HG02642 (cell line): ENCODE data around the gene ATP7B.
A peak's percentile ranks its signal among the peaks of the same experiment; 100 is the strongest.
"Not testable (repeated sequence)": the region's sequence is repeated elsewhere in the genome, so short reads cannot be mapped to it uniquely, and the experiment has no call there.

Source experiments
- ATAC-seq: cut with Tn5 transposase; IDR thresholded peaks from one replicate; pipeline ENCODE4 v1.9.1; 2021; ENCODE audit warnings: mild to moderate bottlenecking; ENCODE audit not compliant: unreplicated experiment, poor library complexity

ATP7B gene

DNA sequence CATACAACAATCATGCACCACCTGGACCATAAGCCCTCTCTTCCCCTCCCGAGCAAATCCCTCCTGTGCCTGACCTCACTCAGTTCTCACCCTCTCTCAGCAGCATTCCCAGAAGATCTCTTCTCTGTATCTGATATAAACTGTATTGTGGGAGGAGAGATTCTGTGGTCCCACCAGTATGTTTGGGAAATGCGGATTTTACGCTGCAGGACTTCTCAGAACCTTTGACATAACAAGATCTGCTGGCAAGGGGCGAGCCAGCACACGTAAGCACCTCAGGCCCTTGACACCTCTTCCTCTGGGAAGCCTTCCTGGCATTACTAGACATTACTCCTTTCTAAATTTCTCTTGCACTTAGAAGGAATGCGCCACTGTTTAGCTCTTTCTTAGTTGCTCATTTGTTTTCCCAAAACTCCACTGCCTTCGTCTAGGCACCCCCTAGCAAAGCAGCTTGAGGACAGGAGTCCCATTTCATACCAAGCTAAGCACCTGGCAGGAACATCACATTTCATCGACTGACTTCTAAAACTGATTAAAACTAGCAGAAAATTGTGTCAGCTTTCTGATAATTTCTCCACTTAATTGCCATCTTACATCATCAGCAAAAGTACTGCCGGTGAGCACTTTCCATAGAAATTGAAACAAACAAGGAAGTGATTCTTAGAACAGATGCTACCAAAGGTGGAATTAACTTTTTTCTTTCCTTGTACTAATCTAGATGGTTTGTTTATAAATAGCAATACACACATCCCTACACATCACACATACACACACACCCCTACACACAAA is 86.3 kb downstream of the ATP7B start:
- no peak for ATAC-seq

DNA sequence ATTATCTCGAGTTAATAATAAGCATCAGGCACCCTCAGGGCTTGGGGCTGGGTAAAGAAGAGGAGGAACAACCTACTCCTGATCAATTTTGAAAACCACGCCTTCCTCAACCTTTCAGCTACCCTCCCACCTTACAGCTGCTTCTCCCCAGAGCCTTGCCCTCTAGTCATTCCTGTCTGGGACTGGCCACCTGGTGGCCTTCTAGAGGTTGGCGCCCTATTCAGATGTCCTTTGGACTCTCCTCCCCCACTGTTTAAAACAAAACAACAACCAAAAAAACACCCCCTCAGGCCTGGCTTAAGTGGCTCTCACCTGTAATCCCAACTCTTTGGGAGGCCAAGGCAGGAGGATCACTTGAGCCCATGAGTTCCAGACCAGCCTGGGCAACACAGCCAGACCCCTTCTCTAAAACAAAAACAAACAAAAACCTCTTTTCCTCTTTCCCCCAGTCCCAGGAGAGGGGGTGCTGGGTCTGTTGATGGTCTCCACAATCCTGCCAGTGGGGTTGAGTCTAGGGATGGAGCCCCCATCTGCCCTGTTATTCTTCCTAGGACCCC is 87.2 kb downstream of the ATP7B start:
- peak; percentile 66 for ATAC-seq

DNA sequence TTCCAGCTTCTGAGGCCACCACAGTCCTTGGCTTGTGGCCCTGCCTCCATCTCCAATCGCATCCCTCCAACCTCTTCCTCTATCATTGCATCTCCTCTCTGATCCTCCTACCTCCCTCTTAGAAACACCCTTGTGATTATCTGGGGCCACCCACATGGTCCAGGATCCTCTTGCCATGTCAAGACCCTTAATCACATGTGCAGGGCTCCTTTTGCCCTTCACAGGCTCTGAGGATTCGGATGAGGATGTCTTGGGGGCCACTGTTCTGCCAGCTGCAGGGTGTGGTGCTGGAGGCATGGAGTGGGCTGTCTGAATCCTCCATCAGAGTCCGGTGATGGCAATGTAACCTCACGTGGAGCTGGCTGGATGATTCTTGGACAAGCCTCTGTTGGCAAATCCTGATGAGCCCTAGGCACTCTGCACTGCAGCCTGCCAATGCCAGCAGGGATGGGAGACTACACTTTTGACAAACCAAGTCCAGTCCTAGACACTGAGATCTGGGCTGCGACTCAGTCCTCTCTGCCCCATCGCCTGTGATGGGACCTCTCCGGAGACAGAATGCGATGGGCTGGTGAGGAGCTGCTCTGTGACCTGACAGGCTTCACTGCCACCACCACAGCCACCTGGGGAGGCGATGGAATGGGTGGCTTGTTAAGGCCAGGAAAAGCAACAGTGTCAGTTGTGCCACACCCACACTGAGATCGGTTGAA is 88.3 kb downstream of the ATP7B start:
- ATAC-seq = no peak

DNA sequence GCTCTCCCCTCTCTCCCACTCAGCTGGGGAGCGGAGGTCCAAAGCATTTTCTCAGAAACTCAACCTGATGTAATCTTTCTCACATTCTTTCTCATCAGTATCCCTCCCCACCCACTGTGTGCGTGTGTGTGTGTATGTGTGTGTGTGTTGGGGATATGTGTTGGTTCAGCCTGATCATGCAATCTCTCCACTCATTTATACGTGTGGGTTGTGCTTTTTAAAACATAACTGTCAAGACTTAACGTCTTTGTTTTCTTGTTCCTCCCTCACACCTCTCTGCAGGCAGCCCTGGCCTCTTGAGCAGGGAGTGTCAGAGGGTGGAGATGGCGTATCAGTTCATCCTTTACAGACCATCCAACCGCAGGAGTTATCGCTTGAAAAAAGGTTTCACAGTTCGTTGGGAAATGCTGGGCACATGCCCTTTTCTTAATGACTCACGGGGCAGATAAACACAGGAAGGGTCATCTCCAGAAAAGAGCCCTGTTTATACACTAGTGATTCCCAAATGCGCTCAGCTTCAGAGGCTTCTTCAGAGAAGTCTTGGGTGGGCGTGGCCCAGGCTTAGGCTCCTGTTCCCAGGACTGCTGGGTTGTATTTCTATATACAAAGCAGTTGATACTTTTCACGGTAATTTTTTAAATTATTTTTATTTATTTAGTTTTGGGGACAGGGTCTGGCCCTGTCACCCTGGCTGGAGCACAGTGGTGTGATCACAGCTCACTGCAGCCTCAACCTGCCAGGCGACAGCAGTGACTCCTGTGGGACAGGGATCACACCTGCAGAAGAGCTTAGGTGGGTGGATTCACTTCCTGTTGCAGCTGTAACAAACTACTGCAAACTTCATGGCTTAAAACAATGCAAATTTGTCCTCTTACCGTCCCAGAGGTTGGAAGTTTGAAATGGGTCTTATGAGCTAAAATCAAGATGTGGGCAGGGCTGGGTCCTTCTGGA is 89.2 kb downstream of the ATP7B start:
- no peak for ATAC-seq

DNA sequence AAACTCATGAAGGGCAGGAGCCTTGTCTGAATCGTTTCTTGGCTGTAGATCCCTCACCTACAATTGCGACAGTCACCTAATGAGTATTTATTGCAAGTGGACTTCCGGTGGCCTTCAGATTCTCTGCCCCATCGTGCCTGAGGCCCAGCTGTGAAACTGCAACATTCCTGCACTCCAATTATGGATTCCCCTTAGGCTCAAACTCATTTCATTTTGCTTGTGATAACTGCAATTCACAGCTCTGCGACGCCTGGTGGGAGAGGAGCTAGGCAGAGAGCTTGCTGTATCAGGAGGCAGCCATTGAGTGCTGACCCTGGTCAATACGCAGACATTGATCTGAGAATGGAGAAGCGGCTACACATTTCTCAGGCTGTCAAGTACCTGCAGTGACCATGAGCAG is 90.5 kb downstream of the ATP7B start:
- ATAC-seq = no peak

DNA sequence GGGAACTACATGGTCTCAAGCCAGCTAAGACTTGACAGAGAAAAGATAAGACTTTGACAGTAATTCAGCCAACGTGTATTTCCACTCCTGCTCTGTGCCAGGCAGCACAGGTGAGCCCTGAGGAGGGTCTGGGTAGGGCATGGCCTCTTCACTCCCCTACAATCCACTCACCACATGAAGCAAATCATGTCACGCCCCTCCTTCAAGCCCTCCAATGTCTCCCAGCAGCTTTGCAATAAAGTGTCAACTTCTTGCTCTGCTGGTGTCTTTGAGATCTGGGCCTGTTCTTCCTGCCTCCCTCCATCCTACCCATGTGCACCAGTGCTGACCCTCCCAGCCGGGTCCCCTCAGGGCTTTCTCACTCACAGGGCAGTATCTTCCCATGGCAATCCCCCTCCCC is 91.0 kb downstream of the ATP7B start:
- no peak for ATAC-seq

DNA sequence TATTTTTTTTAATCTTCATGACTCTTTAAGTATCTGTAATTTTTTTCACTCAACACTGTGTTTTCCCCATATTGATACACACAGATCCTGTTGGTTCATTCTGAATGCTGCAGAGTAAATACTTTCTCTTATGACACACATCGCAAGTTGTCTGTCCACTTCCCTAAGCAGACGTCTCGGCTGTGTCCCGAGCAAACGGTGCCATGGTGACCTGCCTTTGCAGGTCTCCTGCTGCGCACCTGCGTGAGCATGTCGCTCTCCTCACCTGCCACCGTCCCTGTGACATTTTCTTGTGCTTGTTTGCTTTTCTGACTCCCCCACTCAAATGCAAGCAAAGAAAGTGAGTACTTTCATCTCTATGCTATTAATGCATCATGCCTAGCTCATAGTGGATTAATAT is 91.7 kb downstream of the ATP7B start:
- ATAC-seq = no peak

DNA sequence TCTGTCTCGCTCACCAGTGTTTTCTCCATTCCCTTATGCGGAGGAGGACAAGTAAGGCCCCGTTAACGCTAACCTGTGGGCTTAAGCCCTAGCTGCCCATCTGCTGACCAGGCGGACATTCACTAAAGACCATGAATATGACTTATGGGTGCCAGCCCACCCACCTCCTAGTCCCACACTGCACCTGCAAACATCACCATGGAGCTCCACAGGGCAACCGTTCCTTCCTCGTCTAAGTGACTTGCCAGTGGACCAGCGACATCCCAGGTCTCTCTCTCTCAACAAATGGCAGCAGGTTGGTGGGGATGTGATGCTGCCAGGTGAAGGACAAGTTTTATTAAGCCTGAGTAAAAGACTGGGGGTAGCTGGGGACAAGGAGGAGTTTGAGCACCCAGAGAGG is 94.3 kb downstream of the ATP7B start:
- ATAC-seq = no peak

DNA sequence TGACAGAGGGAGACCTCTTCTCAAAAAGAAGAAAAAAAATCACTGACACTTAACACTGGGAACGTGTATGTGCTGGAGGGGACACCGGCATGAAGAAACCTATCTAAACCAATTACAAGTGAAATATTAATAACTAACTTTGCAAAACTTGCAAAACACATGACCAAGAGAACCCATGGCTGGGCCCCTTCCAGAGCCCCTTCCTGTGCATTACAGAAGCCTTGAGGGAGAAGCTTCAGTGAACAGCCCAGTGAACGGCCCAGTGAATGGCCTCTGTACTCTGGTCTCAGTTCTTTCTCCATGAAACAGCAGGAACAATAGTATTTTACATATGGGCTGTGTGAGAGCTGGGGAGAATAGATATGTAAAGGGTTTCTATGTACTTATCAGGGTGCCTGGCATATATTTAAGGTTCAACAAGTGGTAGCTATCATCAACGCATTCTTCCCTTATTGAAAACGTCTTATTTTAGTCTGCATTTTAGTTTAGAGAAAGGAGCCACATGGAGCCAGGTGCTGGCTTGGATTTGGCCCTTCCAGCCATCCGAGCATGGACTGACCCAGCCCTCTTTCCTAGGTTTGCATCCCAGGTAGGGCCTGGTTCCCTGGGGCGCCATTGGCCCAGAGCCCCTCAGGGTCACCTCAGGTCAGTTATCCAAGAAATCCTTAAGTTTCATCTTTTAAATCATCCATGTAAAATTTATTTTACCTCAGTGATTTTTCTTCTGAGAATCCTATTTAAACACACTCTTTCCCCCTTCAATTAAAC is 95.0 kb downstream of the ATP7B start:
- ATAC-seq = no peak

DNA sequence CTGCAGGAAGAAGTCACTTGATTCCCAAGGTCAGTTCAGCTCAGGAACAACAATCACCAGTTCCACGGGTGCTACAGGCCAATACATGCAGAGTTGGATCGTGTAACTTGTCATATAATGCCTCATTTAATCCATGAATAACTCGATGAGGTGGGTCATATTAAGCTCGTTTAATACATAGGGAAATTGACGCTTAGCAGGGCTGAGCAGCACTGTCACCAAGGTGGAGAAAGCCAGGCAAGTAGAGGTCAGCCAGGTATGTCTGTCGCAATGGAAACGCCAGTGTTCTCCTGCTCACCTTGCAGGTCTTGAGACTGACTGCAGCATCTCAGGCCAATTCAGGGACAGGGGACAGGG is 97.1 kb downstream of the ATP7B start:
- no peak for ATAC-seq

DNA sequence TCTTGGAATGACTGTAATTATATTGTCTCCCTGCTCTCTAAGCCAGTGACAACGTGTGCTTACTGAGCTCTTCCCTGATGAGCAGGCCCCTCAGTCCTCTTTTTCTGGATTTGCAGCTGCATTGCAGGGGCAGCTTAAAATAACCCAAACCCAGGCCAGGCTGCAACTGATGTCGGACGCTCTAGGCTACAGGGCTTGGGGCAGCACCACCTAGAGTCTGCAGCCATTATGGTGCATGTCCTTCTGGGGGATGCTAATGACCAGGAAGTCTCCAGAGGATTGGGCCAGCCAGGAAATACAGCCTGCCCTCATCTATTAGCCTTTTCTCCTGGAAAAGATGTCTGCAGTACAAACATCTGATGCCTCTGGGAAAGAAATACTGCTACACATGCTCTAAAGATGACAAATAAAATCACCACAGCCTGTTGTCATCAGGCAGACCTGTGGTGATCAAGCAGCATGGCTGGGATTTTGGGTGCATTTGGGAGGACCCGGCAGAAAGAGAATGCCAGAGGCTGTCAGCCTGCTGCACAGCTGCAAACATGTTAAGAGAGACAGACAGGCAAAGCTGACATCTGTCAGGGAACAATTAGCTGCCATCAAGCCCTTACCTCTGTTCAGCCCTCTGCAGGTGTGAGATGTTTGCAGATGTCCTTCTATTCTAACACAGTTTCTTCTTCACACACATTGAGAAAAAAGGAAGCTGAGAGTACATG is 97.7 kb downstream of the ATP7B start:
- ATAC-seq = no peak

DNA sequence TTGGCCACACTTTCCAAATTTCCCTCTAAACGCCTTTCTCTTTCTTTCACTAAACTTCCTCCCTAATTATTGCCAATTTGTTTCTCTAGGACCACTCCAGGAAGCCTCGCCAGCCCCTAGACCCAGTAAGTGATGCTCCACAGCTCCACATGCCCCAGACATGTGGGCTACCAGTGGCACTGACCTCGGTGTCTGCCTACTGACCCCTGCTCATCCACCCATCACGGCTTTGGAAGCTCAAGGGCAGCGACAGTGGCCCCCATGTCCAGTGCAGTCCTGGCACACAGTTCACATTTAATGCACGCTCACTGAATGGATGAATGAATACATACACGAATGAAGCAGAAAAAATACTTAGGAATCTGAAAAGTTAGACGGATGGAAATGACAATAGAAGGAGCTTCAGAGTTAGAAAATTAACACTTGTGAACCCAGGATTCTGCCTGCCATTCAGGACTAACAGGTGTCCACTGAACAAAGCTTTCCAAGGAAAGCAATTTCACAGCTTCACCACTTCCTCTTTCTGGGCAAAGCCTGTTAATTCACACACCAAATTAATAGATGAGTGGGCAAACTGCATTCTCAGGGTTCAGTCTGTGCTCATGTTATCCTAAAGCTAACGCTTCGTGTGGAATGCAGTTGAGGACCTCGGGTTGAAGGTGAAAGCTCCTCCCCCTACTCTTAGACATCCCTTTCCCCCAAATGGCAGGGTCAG is 98.6 kb downstream of the ATP7B start:
- ATAC-seq = no peak

DNA sequence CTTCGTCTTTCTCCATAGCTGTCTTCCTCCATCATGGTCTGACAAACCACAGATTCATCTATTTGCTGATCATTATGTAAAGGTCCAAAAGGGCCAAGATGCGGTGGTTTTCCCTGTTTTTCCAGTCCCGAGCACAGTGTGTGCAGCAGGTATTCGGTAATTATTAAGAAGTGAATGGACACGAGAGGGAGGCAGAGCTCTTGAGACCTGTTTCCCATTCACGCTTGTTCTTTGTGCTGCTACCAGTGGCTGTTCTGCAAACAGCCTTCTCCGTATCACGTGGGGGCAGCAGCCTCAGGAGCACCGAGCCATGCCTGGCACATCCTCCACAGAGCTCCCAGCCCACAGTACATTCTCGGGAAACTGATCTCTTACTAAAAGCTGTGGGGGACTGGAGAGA is 99.2 kb downstream of the ATP7B start:
- no peak for ATAC-seq

DNA sequence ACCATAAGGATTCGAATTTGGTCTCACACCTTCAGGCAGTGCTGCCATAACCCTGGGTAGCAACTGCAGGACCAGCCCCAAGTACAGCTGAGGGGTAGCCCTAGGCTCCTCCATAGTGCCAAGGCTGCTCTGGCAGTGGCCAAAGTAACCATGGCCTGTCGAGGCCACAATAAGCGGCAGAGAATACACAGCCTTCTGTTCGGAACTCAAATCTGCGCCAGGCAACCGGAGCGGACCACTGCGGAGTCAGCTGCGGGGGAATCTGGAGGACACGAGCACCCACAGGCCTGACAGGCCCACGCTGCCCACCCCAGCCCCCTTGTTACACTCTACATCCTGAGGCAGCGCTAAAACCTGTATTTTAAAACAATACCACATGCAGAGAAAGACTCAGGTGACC is 100.7 kb downstream of the ATP7B start:
- ATAC-seq = no peak

DNA sequence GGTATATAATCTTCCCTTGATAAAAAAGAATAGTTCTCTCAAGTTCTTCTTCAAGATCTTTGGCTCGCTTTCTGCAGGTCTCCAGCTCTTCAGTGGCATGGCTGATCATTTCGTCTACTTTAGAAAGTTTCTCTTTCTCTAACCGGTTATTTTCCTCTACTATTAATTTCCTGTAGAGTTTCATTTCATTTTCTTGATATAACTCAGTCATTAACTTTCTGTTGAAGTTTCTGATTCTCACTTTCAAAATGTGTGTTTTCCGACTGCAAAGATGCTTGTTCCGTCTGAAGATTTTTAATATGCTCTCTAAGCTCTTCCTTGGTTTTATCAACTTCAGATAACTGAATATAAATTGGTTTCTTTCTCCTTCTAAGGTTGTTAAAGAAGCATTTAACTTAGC is 102.0 kb downstream of the ATP7B start:
- ATAC-seq = not testable (repeated sequence)

DNA sequence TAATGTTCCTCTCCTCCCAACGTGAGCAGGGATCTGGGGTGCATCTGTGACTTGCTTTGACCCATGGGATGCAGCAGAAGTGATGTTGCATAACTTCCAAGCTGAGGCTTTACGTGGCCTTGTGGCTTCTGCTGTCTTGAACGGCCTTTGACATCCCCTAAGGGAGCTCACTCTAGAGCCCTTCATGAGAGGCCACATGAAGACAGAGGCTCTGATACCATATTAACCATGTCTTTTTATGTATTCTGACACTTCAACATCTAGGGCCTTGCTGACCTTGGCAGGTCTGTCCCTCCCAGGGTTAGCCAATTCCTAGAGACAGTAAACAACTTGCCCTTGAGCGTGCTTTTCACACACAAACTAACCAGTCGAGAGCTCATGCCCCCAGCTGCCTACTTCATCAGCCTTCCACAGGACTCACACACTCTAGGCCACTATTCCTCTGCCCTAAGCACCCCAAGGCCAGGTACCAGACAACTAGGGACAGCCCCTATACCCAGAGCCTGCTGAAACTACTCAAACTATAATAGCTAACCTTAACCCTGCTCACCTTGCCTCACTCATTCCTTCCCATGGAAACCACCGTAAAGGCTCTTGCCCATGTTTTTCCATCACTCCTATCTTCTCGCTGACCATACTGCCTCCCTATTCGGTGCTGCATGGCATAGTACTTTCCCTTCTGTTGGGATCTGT is 104.1 kb downstream of the ATP7B start:
- ATAC-seq = no peak

DNA sequence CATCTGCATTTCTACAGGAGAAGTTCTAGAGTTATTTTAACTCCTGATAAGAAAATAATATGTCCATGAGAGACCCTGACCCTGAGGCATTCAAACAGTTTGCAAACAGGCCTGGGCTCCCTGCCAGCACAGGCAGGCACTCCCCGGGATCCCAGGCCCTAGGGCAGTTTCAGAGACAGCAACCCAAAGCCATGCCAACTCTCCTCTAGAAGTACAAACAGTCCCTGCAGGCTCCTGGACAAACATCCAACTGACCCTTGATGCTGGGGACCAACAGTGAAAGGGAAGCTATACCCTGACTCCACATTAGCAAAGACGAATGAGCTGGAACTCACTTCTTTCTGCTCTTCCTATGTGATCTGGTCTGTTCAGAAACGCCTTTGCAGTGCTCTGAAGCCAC is 104.7 kb downstream of the ATP7B start:
- no peak for ATAC-seq

DNA sequence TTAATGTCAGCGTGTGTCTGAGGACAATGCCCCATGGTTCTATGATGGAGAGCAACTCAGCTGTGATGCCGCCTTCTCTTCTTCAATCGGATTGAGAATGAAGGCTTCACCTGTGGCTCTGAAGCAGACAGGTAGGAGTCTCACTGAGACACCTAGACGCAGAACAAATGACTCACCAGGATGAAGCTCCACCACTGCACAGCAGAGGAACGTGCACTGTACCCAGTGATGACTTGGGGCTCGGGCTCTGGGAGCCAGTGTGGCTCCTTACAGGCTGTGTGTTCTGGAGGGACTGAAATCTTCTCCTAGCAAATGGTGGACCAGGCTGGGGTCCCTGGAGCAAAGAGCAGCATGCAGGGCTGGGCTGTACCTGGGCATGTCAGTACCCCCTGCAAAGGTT is 105.5 kb downstream of the ATP7B start:
- ATAC-seq = no peak
